Smooth muscle cell (in vitro differentiated cells): ENCODE data around the gene GLYATL3. TPM values are rescaled to one million over a fixed set of nuclear protein-coding genes. Genes with fewer than 3 reads are reported as not detected.
A peak's percentile ranks its signal among the peaks of the same experiment; 100 is the strongest.

Source experiments
- DNase-seq: peaks from one replicate; lab custom pipeline; 2025; ENCODE audit not compliant: unreplicated experiment; lab: John Stamatoyannopoulos, UW
- H2AFZ ChIP-seq: fragments of 200-600 bp; sonication (generic); 2 replicates; pipeline ENCODE4 v1.6.0; 2016; ENCODE audit warnings: antibody characterized with exemption, low read depth, mild to moderate bottlenecking
- H3F3A ChIP-seq: fragments of 200-600 bp; sonication (generic); 2 replicates; pipeline ENCODE4 v1.6.0; 2017; ENCODE audit warnings: antibody characterized with exemption, low read depth
- H3K27ac ChIP-seq: fragments of 200-600 bp; sonication (generic); 2 replicates; pipeline ENCODE4 v1.5.1; 2016; ENCODE audit warnings: low read depth, mild to moderate bottlenecking
- H3K27me3 ChIP-seq: fragments of 200-600 bp; sonication (generic); 2 replicates; pipeline ENCODE4 v1.6.1; 2016; ENCODE audit warnings: low read depth, mild to moderate bottlenecking
- H3K36me3 ChIP-seq: fragments of 200-600 bp; sonication (generic); 2 replicates; pipeline ENCODE4 v1.5.1; 2016; ENCODE audit warnings: low read depth
- H3K4me1 ChIP-seq: fragments of 200-600 bp; sonication (generic); 2 replicates; pipeline ENCODE4 v1.5.1; 2016; ENCODE audit warnings: low read depth
- H3K4me2 ChIP-seq: fragments of 200-600 bp; sonication (generic); 2 replicates; pipeline ENCODE4 v1.6.0; 2016; ENCODE audit warnings: mild to moderate bottlenecking
- H3K4me3 ChIP-seq: fragments of 200-600 bp; sonication (generic); 2 replicates; pipeline ENCODE4 v1.5.1; 2016; ENCODE audit warnings: mild to moderate bottlenecking
- H3K79me2 ChIP-seq: fragments of 200-600 bp; sonication (generic); 2 replicates; pipeline ENCODE4 v1.6.0; 2016; ENCODE audit warnings: low read depth, mild to moderate bottlenecking
- H3K9ac ChIP-seq: fragments of 200-600 bp; sonication (generic); 2 replicates; pipeline ENCODE4 v1.6.0; 2016; ENCODE audit warnings: low read depth
- H3K9me3 ChIP-seq: fragments of 200-600 bp; sonication (generic); replicated peaks from 2 replicates; pipeline ENCODE4 v1.5.1; 2016; ENCODE audit warnings: low read depth
- H4K20me1 ChIP-seq: fragments of 200-600 bp; sonication (generic); 2 replicates; pipeline ENCODE4 v1.6.0; 2016; ENCODE audit warnings: low read depth
- CTCF ChIP-seq: fragments of 200-600 bp; sonication (generic); IDR thresholded peaks from 2 replicates; pipeline ENCODE4 v1.5.1; 2017; ENCODE audit warnings: borderline replicate concordance, mild to moderate bottlenecking, antibody characterized with exemption; ENCODE audit not compliant: insufficient read depth, poor library complexity, severe bottlenecking
- WGBS: methylation state at CpG from one replicate; pipeline ENCODE4 v1.1.7; 2016; ENCODE audit warnings: low lambda C conversion rate; 5-methylcytosine and 5-hydroxymethylcytosine counted together
- polyA plus RNA-seq: library from polyadenylated mRNA; unstranded; fragments of >200 nt; fragmentation: Nextera tagmentation; extraction: Ambion mirVana; gene quantifications from 2 replicates; pipeline ENCODE4 v1.2.1, GENCODE V29; 2016
- total RNA-seq: library from RNA; depleted of rRNA; stranded (reverse); fragments of >200 nt; gene quantifications from 2 replicates; pipeline ENCODE4 v1.2.3, GENCODE V29; 2014

GLYATL3 gene
- total and polyA plus RNA-seq, 2 experiments from 2014 or later = not detected

GRCh38 chr6:49531774-49532569 lies 32.2 kb downstream of the GLYATL3 start:
- H3K36me3 ChIP-seq = no peaks in the 10 kb centered on the region
- peak overlapping the region; percentile 47 for H3K4me3 ChIP-seq
- no peak overlapping the region for H3K9ac ChIP-seq
- DNase-seq = no peak
- H3K4me2 ChIP-seq = peak overlapping the region; percentile 84
- WGBS = 15% methylated on average over 3 of the region's 3 CpGs
- no peaks in the 10 kb centered on the region for H3K79me2 ChIP-seq
- no peaks in the 10 kb centered on the region for H3F3A ChIP-seq
- H4K20me1 ChIP-seq = no peaks in the 10 kb centered on the region
- TF ChIP-seq CTCF = peak; percentile 76
- no peaks in the 10 kb centered on the region for H3K4me1 ChIP-seq
- H3K27me3 ChIP-seq = no peaks in the 10 kb centered on the region
- no peak overlapping the region for H3K27ac ChIP-seq
- H3K9me3 ChIP-seq = no peaks in the 10 kb centered on the region
- peak overlapping the region; percentile 82 for H2AFZ ChIP-seq

- H3K9ac ChIP-seq = no peak overlapping the region
These were observed 36.1 kb downstream of the GLYATL3 start for GRCh38 chr6:49535795-49536194.

GRCh38 chr6:49539102-49539501 lies 39.4 kb downstream of the GLYATL3 start:
- H2AFZ ChIP-seq = no peak overlapping the region
- H3K27ac ChIP-seq = no peak overlapping the region
- no peaks in the 10 kb centered on the region for H3K36me3 ChIP-seq
- no peak for TF ChIP-seq CTCF
- no peaks in the 10 kb centered on the region for H3K79me2 ChIP-seq
- peaks cover 18% of the 10 kb centered on the region for H3K4me1 ChIP-seq
- no peaks in the 10 kb centered on the region for H3K27me3 ChIP-seq
- no peak for DNase-seq
- WGBS = 96% methylated on average over 3 of the region's 3 CpGs
- no peak overlapping the region for H3K9ac ChIP-seq
- no peaks in the 10 kb centered on the region for H4K20me1 ChIP-seq
- peaks cover 11% of the 10 kb centered on the region for H3F3A ChIP-seq
- H3K4me3 ChIP-seq = no peak overlapping the region
- no peak overlapping the region for H3K4me2 ChIP-seq
- no peaks in the 10 kb centered on the region for H3K9me3 ChIP-seq

More at GRCh38 chr6:49535795-49536194, 36.1 kb downstream of the GLYATL3 start:
- Histone ChIP-seq H3F3A (peaks cover 4% of the 10 kb centered on the region), H2AFZ (no peak overlapping the region), H3K27ac (no peak overlapping the region), H3K36me3 (no peaks in the 10 kb centered on the region), H3K4me3 (no peak overlapping the region), H3K79me2 (no peaks in the 10 kb centered on the region), H3K4me1 (peaks cover 3% of the 10 kb centered on the region), H3K9me3 (no peaks in the 10 kb centered on the region), H3K4me2 (no peak overlapping the region), H3K27me3 (no peaks in the 10 kb centered on the region), H4K20me1 (no peaks in the 10 kb centered on the region)
- TF ChIP-seq CTCF = no peak
- WGBS = 95% methylated on average over 5 of the region's 5 CpGs
- no peak for DNase-seq

GRCh38 chr6:49540614-49541013 lies 40.9 kb downstream of the GLYATL3 start:
- no peaks in the 10 kb centered on the region for H3K36me3 ChIP-seq
- no peak overlapping the region for H2AFZ ChIP-seq
- H3K9ac ChIP-seq = no peak overlapping the region
- H3K9me3 ChIP-seq = no peaks in the 10 kb centered on the region
- no peak for DNase-seq
- H3K27ac ChIP-seq = peak overlapping the region; percentile 86
- TF ChIP-seq CTCF = no peak
- no peak overlapping the region for H3K4me3 ChIP-seq
- no peaks in the 10 kb centered on the region for H3K79me2 ChIP-seq
- H3K4me2 ChIP-seq = peak overlapping the region; percentile 14
- peaks cover 11% of the 10 kb centered on the region for H3F3A ChIP-seq
- H4K20me1 ChIP-seq = no peaks in the 10 kb centered on the region
- no peaks in the 10 kb centered on the region for H3K27me3 ChIP-seq
- H3K4me1 ChIP-seq = peaks cover 18% of the 10 kb centered on the region
